PC-3 (cell line): Measurements from ENCODE around the gene SRGN. TPM values are rescaled to one million over a fixed set of nuclear protein-coding genes. Genes with fewer than 3 reads are reported as not detected.

Source experiments
- ATAC-seq: fragments of 200-7000 bp; cut with Tn5 transposase; 2 replicates; pipeline ENCODE4 v1.9.1; 2020; ENCODE audit warnings: mild to moderate bottlenecking, moderate library complexity
- BruUV-seq: library from RNA; stranded (reverse); fragments of 400-500 nt; replicated peaks from 2 replicates; lab custom pipeline; 2021; lab: Mats Ljungman, UMichigan
- CTCF ChIA-PET: fragments of 300-600 bp; sonication (Branson Sonifier 250); formaldehyde crosslinking; loops from one replicate; lab custom pipeline; 2022; ENCODE audit warnings: antibody characterized with exemption; lab: Charles Lee
- POLR2A ChIA-PET: fragments of 300-600 bp; sonication (Branson Sonifier 250); formaldehyde crosslinking; loops from one replicate; lab custom pipeline; 2022; ENCODE audit warnings: antibody characterized with exemption; ENCODE audit not compliant: unreplicated experiment; lab: Charles Lee
- DNase-seq: peaks from one replicate; pipeline ENCODE4 v3.0.0-alpha.2; 2015
- H2AFZ ChIP-seq: fragments of 300-600 bp; sonication (generic); 2 replicates; pipeline ENCODE4 v1.6.0; 2016; ENCODE audit warnings: antibody characterized with exemption, low read length
- H3F3A ChIP-seq: fragments of 300-600 bp; sonication (generic); one replicate; pipeline ENCODE4 v1.6.0; 2017; ENCODE audit warnings: antibody characterized with exemption, low read length, control low read depth, mild to moderate bottlenecking; ENCODE audit not compliant: unreplicated experiment
- H3K27ac ChIP-seq: fragments of 300-600 bp; sonication (generic); 2 replicates; pipeline ENCODE4 v1.5.1; 2016; ENCODE audit warnings: mild to moderate bottlenecking, low read length
- H3K27me3 ChIP-seq: fragments of 300-600 bp; sonication (generic); 2 replicates; pipeline ENCODE4 v1.6.1; 2016; ENCODE audit warnings: low read length, mixed read lengths
- H3K36me3 ChIP-seq: fragments of 300-600 bp; sonication (generic); 2 replicates; pipeline ENCODE4 v1.6.1; 2016; ENCODE audit warnings: low read depth, mixed run types, low read length, mixed read lengths
- H3K4me1 ChIP-seq: fragments of 300-600 bp; sonication (generic); 2 replicates; pipeline ENCODE4 v1.5.1; 2016; ENCODE audit warnings: low read length; ENCODE audit not compliant: insufficient read depth
- H3K4me2 ChIP-seq: fragments of 300-600 bp; sonication (generic); 2 replicates; pipeline ENCODE4 v1.6.0; 2016; ENCODE audit warnings: low read length
- H3K4me3 ChIP-seq: fragments of 300-600 bp; sonication (generic); 2 replicates; pipeline ENCODE4 v1.5.1; 2016; ENCODE audit warnings: mild to moderate bottlenecking, low read length, mixed read lengths
- H3K79me2 ChIP-seq: fragments of 300-600 bp; sonication (generic); 2 replicates; pipeline ENCODE4 v1.6.1; 2017; ENCODE audit warnings: low read length, mixed read lengths
- H3K9ac ChIP-seq: fragments of 300-600 bp; sonication (generic); 2 replicates; pipeline ENCODE4 v1.6.0; 2016; ENCODE audit warnings: mild to moderate bottlenecking, low read length
- H3K9me2 ChIP-seq: fragments of 300-600 bp; sonication (generic); replicated peaks from 2 replicates; pipeline ENCODE4 v1.6.1; 2016; ENCODE audit warnings: mixed run types, low read length, mixed read lengths
- H3K9me3 ChIP-seq: fragments of 300-600 bp; sonication (generic); 2 replicates; pipeline ENCODE4 v1.6.1; 2016; ENCODE audit warnings: low read length, mixed read lengths
- H4K20me1 ChIP-seq: fragments of 300-600 bp; sonication (generic); 2 replicates; pipeline ENCODE4 v1.6.1; 2016; ENCODE audit warnings: low read length, mixed read lengths
- EZH2 ChIP-seq: fragments of 300-600 bp; sonication (generic); IDR thresholded peaks from one replicate; pipeline ENCODE4 v1.6.1; 2017; ENCODE audit warnings: antibody characterized with exemption, mild to moderate bottlenecking, low read length; ENCODE audit not compliant: unreplicated experiment
- EZH2phosphoT487 ChIP-seq: fragments of 300-600 bp; sonication (generic); IDR thresholded peaks from 2 replicates; pipeline ENCODE4 v1.6.1; 2018; ENCODE audit warnings: mild to moderate bottlenecking, antibody characterized with exemption, low read length, borderline replicate concordance
- intact Hi-C: fragments of 100-400 bp; cut with micrococcal nuclease; formaldehyde crosslinking; loops from 2 replicates; pipeline ENCODE4 v1.9.0; 2023
- total RNA-seq: library from RNA; depleted of rRNA; stranded (reverse); fragments of >200 nt; gene quantifications from 2 replicates; pipeline ENCODE4 v1.2.3, GENCODE V29; 2014
- TF ChIP-seq, protein P1 (sequence below): fragments of 300-600 bp; sonication (generic); conservative IDR thresholded peaks from 2 replicates; pipeline ENCODE4 v1.5.1; 2017; ENCODE audit warnings: antibody characterized with exemption, low read depth, mild to moderate bottlenecking, low read length

The SRGN gene
- total RNA-seq, 1 experiment from 2014 or later: 422 TPM

DNA sequence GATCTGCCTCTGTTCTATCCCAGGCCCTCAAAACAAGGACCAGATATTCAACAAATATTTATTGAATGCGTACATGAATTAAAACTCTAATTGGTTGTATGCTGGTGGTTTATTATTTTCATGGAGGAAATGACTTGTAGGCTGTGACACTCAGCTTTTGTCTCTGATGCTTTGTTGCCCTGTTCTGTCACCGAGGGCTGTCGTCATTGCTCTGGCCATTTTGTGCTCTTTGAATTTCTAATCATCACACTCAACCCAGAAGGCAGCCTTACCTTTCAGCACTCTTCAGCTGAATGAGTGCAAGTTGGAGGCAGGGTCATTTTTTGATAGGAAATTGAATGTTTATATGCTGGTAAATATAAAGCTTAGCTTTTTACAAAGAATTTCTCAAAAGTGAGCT is 14.5 kb downstream of the SRGN start:
- Histone ChIP-seq H3K4me3 (no peak overlapping the region), H3K79me2 (peaks cover 37% of the 10 kb centered on the region), H3K9me2 (no peaks in the 10 kb centered on the region), H3K36me3 (peaks cover 42% of the 10 kb centered on the region), H3K4me2 (no peak overlapping the region), H3K27ac (no peak overlapping the region), H4K20me1 (no peaks in the 10 kb centered on the region), H2AFZ (no peak overlapping the region), H3K9me3 (no peaks in the 10 kb centered on the region), H3K9ac (no peak overlapping the region), H3F3A (peaks cover 5% of the 10 kb centered on the region), H3K4me1 (peaks cover 4% of the 10 kb centered on the region; the same call in 1 of the 2 replicates), H3K27me3 (no peaks in the 10 kb centered on the region)
- intact Hi-C loops: no loop called here
- ChIA-PET CTCF (no interaction called here), POLR2A (interaction anchor here (0.5 to 0.6 kb wide), 2 partner anchors 59 to 92 kb away, joined by 3 read pairs; no protein-coding TSS in a partner anchor)
- BruUV-seq: no TSS peak
- no peak for ATAC-seq
- TF ChIP-seq, protein P1, sequence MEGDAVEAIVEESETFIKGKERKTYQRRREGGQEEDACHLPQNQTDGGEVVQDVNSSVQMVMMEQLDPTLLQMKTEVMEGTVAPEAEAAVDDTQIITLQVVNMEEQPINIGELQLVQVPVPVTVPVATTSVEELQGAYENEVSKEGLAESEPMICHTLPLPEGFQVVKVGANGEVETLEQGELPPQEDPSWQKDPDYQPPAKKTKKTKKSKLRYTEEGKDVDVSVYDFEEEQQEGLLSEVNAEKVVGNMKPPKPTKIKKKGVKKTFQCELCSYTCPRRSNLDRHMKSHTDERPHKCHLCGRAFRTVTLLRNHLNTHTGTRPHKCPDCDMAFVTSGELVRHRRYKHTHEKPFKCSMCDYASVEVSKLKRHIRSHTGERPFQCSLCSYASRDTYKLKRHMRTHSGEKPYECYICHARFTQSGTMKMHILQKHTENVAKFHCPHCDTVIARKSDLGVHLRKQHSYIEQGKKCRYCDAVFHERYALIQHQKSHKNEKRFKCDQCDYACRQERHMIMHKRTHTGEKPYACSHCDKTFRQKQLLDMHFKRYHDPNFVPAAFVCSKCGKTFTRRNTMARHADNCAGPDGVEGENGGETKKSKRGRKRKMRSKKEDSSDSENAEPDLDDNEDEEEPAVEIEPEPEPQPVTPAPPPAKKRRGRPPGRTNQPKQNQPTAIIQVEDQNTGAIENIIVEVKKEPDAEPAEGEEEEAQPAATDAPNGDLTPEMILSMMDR: no peak
- TF ChIP-seq EZH2 (no peak), EZH2phosphoT487 (no peak)
- DNase-seq: no peak

DNA sequence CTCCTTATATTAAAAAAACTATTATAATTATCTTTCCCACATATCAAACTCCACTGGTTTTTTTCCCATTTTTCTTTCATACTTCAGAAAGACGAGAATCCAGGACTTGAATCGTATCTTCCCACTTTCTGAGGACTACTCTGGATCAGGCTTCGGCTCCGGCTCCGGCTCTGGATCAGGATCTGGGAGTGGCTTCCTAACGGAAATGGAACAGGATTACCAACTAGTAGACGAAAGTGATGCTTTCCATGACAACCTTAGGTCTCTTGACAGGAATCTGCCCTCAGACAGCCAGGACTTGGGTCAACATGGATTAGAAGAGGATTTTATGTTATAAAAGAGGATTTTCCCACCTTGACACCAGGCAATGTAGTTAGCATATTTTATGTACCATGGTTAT is 15.9 kb downstream of the SRGN start:
- Histone ChIP-seq H3K4me2 (no peak overlapping the region), H3K4me3 (no peak overlapping the region), H3K9ac (no peak overlapping the region), H3F3A (peaks cover 5% of the 10 kb centered on the region), H3K27ac (no peak overlapping the region), H3K9me3 (no peaks in the 10 kb centered on the region), H3K79me2 (peaks cover 31% of the 10 kb centered on the region), H3K9me2 (no peaks in the 10 kb centered on the region), H2AFZ (no peak overlapping the region), H3K36me3 (peaks cover 36% of the 10 kb centered on the region), H3K4me1 (peaks cover 4% of the 10 kb centered on the region; the same call in 1 of the 2 replicates), H3K27me3 (no peaks in the 10 kb centered on the region), H4K20me1 (no peaks in the 10 kb centered on the region)
- ChIA-PET CTCF (no interaction called here), POLR2A (no interaction called here)
- DNase-seq: no peak
- no peak for ATAC-seq
- BruUV-seq: no TSS peak
- TF ChIP-seq EZH2phosphoT487 (no peak), EZH2 (no peak)
- TF ChIP-seq, protein P1: no peak
- intact Hi-C loops: no loop called here

DNA sequence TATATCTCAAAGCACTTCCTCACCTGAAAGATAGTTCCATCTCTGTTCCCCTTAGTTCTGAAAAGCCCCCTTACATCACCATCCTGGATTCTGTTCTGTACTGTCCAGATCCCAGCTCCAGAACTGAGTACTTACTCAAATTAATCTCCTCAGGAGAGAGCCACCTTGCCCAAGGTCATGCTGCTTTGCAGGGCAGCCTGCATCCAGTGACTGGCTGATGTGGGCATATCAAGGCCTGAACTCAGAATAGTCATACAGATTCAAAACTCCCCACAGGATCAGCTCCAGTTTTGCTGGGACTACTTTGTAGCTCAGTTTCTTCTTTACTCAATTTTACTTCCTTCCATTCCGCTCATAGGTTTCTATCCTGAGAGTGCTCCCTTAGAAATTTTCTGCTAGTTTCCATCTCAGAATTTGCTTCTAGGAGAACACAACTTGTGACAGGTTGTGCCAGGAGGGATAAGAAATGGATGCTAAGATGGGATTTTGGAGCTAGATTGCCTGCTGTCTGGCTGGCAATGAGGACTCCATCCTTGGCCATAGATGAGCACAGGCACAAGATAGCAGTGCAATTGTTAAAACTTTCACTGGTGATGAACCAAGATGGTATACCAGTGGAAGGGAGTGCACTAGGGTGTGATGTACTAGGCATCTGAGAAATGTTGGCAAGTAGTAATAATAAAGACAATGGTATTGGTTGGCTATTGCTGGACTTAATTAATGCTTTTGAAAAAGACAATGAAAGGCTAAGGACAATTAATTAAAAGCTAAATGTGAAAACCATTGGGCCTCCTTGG is 17.3 kb downstream of the SRGN start:
- intact Hi-C loops: no loop called here
- H3F3A ChIP-seq: peaks cover 5% of the 10 kb centered on the region
- ATAC-seq (no peak), DNase-seq (no peak)
- H3K79me2 ChIP-seq: peaks cover 21% of the 10 kb centered on the region
- H3K9ac ChIP-seq: no peak overlapping the region
- ChIA-PET CTCF (no interaction called here), POLR2A (interaction anchor here (0.5 kb wide), 1 partner anchor 17 kb away, joined by 3 read pairs; no protein-coding TSS in a partner anchor)
- no TSS peak for BruUV-seq
- TF ChIP-seq EZH2 (no peak), EZH2phosphoT487 (no peak)
- TF ChIP-seq, protein P1: no peak
- H3K9me2 ChIP-seq: no peaks in the 10 kb centered on the region
- H4K20me1 ChIP-seq: no peaks in the 10 kb centered on the region
- no peaks in the 10 kb centered on the region for H3K9me3 ChIP-seq
- H3K27ac ChIP-seq: no peak overlapping the region
- H3K4me1 ChIP-seq: peaks cover 4% of the 10 kb centered on the region; the same call in 1 of the 2 replicates
- peaks cover 26% of the 10 kb centered on the region for H3K36me3 ChIP-seq
- no peak overlapping the region for H3K4me2 ChIP-seq
- H3K4me3 ChIP-seq: no peak overlapping the region
- H3K27me3 ChIP-seq: no peaks in the 10 kb centered on the region
- no peak overlapping the region for H2AFZ ChIP-seq
